ENCODE data around the gene AIPL1. TPM values are rescaled to one million over a fixed set of nuclear protein-coding genes. Genes with fewer than 3 reads are reported as not detected.

AIPL1 gene, protein sequence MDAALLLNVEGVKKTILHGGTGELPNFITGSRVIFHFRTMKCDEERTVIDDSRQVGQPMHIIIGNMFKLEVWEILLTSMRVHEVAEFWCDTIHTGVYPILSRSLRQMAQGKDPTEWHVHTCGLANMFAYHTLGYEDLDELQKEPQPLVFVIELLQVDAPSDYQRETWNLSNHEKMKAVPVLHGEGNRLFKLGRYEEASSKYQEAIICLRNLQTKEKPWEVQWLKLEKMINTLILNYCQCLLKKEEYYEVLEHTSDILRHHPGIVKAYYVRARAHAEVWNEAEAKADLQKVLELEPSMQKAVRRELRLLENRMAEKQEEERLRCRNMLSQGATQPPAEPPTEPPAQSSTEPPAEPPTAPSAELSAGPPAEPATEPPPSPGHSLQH
- not detected in 2 replicates for total RNA-seq (2016; rRNA removed; fragmentation: Illumina TruSeq; extraction: Trizol)
- total RNA-seq (2016; cell fraction: cytosol; rRNA removed; fragmentation: Illumina TruSeq; extraction: Trizol; ENCODE audit: low read depth): not detected in 2 replicates
- not detected in 2 replicates for total RNA-seq (2016; cell fraction: insoluble cytoplasmic fraction; rRNA removed; fragmentation: Illumina TruSeq; extraction: Trizol)
- total RNA-seq (2016; cell fraction: membrane; rRNA removed; fragmentation: Illumina TruSeq; extraction: Trizol): not detected in 2 replicates
- total RNA-seq (2016; cell fraction: nucleus; rRNA removed; fragmentation: Illumina TruSeq; extraction: Trizol): not detected in 2 replicates
- polyA plus RNA-seq (2011; rRNA removed): not detected in 2 replicates
- not detected in 2 replicates for polyA plus RNA-seq (2011; cell fraction: cytosol; rRNA removed)
- not detected in 2 replicates for polyA plus RNA-seq (2011; cell fraction: nucleus; rRNA removed)
- polyA plus RNA-seq (2012): not detected in 2 replicates
- polyA plus RNA-seq (2016; cell fraction: cytosol; fragmentation: Illumina TruSeq; extraction: Trizol; ENCODE audit: low read depth): not detected in 2 replicates
- polyA plus RNA-seq (2016; cell fraction: insoluble cytoplasmic fraction; fragmentation: Illumina TruSeq; extraction: Trizol; ENCODE audit: low read depth): not detected in 2 replicates
- polyA plus RNA-seq (2016; cell fraction: membrane; fragmentation: Illumina TruSeq; extraction: Trizol; ENCODE audit: low read depth): not detected in 2 replicates
- not detected in 2 replicates for polyA plus RNA-seq (2016; cell fraction: nucleus; fragmentation: Illumina TruSeq; extraction: Trizol; ENCODE audit: insufficient read depth, low read depth)
- not detected in 2 replicates for polyA minus RNA-seq (2011; rRNA and poly(A)+ RNA removed; ENCODE audit: low replicate concordance)
- not detected in 2 replicates for polyA minus RNA-seq (2011; cell fraction: cytosol; rRNA and poly(A)+ RNA removed)
- polyA minus RNA-seq (2011; cell fraction: nucleus; rRNA and poly(A)+ RNA removed): not detected in 2 replicates
- Bru-seq, nascent RNA: not detected
- BruChase-seq, experiment 1, labeled RNA remaining after a 6-hour chase: percentile 8 among the genes with signal in this experiment
- percentile 7 among the genes with signal in this experiment for BruChase-seq, experiment 2, labeled RNA remaining after a 2-hour chase
- long read RNA-seq, experiment 1: 0 reads
- long read RNA-seq, experiment 2: 0 reads

DNA sequence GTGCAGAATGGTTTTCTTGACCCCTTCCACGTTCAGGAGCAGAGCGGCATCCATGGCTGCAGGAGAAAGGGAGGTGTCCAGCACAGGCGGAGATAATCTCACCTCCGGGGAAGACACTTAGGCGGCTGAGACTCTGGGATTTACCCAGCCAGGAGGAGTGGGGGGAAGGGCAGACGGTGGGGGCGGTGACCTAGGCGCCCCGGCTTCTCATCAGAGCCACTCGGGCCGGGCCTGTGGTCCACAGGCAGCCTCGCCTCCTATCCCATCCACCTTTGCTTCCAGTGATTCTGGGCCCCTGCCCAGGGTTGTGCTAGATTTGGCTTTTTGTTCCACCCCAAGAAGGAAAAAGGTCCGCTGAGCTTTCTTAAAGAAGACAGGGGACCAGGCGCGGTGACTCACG lies at the start of gene AIPL1:
Gene AIPL1, minus strand, starts transcription at position 71 of the 400 bp plus-strand sequence. Its CDS starts 17 bp downstream, at position 54.
- no peak within 1 kb of the TSS for H3K4me3 ChIP-seq (replicated peaks in 1 of 3; ENCODE audit: insufficient read depth in 1 of 3, low read depth in 2 of 3, low read length in 3 of 3)
- TF ChIP-seq CCAR2 (optimal IDR thresholded peaks at IDR 0.05; ENCODE audit: low read depth, low read length) (no peak), KDM5A (IDR thresholded peaks at IDR 0.05; ENCODE audit: borderline replicate concordance, low read length) (no peak)
- TF ChIP-seq, protein P1, sequence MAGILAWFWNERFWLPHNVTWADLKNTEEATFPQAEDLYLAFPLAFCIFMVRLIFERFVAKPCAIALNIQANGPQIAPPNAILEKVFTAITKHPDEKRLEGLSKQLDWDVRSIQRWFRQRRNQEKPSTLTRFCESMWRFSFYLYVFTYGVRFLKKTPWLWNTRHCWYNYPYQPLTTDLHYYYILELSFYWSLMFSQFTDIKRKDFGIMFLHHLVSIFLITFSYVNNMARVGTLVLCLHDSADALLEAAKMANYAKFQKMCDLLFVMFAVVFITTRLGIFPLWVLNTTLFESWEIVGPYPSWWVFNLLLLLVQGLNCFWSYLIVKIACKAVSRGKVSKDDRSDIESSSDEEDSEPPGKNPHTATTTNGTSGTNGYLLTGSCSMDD (CRISPR knock-in tag; IDR thresholded peaks at IDR 0.05): no peak
- H3K9me3 ChIP-seq (ENCODE audit: low read length): peaks cover 13% of the 10 kb centered on the region
- in situ Hi-C loops (cut with HindIII; ENCODE audit: extremely low pct_ligation_motif_present, low pct_unique_long_range_greater_than_20kb) (no loop called here), intact Hi-C loops (cut with micrococcal nuclease; ENCODE audit: unreplicated experiment) (loop anchor here (5.0 kb wide), 1 partner anchor 848 kb away; no protein-coding TSS in a partner anchor)
- CTCF ChIA-PET (ENCODE audit: low intra/inter-chr PET ratio, low total read pairs): interaction anchor here (1.1 kb wide), 1 partner anchor 848 kb away, joined by 5 read pairs; no protein-coding TSS in a partner anchor
- 53% methylated on average over 15 of the region's 16 CpGs for WGBS (ENCODE audit: low lambda C conversion rate)
- no peak within 1 kb of the TSS for H3K9ac ChIP-seq (ENCODE audit: insufficient read depth, low read depth, low read length)
- ATAC-seq (no peak), FAIRE-seq (no peak), DNase-seq (ENCODE audit: low spot score) (no peak)
- POLR2A ChIA-PET: no interaction called here
- no peaks in the 10 kb centered on the region for H4K20me1 ChIP-seq (ENCODE audit: insufficient read depth, low read length)
- H3K27ac ChIP-seq (ENCODE audit: extremely low read length, insufficient read depth, low read length): no peak within 1 kb of the TSS
- peaks cover 2 to 7% of the 10 kb centered on the region in 2 experiments; a peak in 2 of 5 replicates for H3K27me3 ChIP-seq (ENCODE audit: control insufficient read depth in 1 of 2, insufficient read depth in 2 of 2, low read length in 2 of 2)
- no TSS peak for BruUV-seq (replicated peaks)
- peaks cover 16% of the 10 kb centered on the region for H3K4me1 ChIP-seq (ENCODE audit: insufficient read depth, low read length)
- no peak within 1 kb of the TSS for H2AFZ ChIP-seq (ENCODE audit: low read length)
- no peak within 1 kb of the TSS for H3K4me2 ChIP-seq (ENCODE audit: low read depth, low read length)
- H3K79me2 ChIP-seq (ENCODE audit: insufficient read depth, low read length): no peaks in the 10 kb centered on the region
- H3K36me3 ChIP-seq (replicated peaks in 1 of 2; ENCODE audit: control insufficient read depth in 1 of 2, insufficient read depth in 2 of 2, low read length in 2 of 2): no peaks in the 10 kb centered on the region
